Trophoblast cell (in vitro differentiated cells and primary cell): ENCODE data around the gene TMX4.

ENCODE experiments used
- DNase-seq, 2 donors: peaks; one replicate each; pipeline ENCODE4 v3.0.0-alpha.2; 2016
- H2AFZ ChIP-seq: 2 replicates; pipeline ENCODE4 v1.6.1; 2013; ENCODE audit warnings: low read length, moderate library complexity, mild to moderate bottlenecking; ENCODE audit not compliant: insufficient read depth, poor library complexity
- H2AK5ac ChIP-seq: 2 replicates; pipeline ENCODE4 v1.6.1; 2013; ENCODE audit warnings: mild to moderate bottlenecking, low read length
- H2BK120ac ChIP-seq: 2 replicates; pipeline ENCODE4 v1.6.1; 2013; ENCODE audit warnings: low read length, mild to moderate bottlenecking, moderate library complexity; ENCODE audit not compliant: insufficient read depth, poor library complexity
- H2BK12ac ChIP-seq: 2 replicates; pipeline ENCODE4 v1.6.1; 2013; ENCODE audit warnings: mild to moderate bottlenecking, low read length, moderate library complexity
- H2BK5ac ChIP-seq: 2 replicates; pipeline ENCODE4 v1.6.1; 2013; ENCODE audit warnings: low read length, low read depth, moderate library complexity, mild to moderate bottlenecking; ENCODE audit not compliant: poor library complexity
- H3K14ac ChIP-seq: 2 replicates; pipeline ENCODE4 v1.6.1; 2013; ENCODE audit warnings: mild to moderate bottlenecking, low read length
- H3K18ac ChIP-seq: 2 replicates; pipeline ENCODE4 v1.6.1; 2013; ENCODE audit warnings: mild to moderate bottlenecking, low read length
- H3K23ac ChIP-seq: 2 replicates; pipeline ENCODE4 v1.6.1; 2013; ENCODE audit warnings: low read length
- H3K27ac ChIP-seq: 2 replicates; pipeline ENCODE4 v1.5.1; 2013; ENCODE audit warnings: low read depth, mild to moderate bottlenecking, inconsistent platforms, low read length, moderate library complexity
- H3K27me3 ChIP-seq: 2 replicates; pipeline ENCODE4 v1.6.1; 2013; ENCODE audit warnings: inconsistent platforms, mild to moderate bottlenecking, low read length, moderate library complexity; ENCODE audit not compliant: insufficient read depth
- H3K36me3 ChIP-seq, 2 experiments: 1 replicate in 1 of 2; 2 replicates in 1 of 2; pipeline ENCODE4 v1.6.1; 2013; ENCODE audit warnings: low read length in 2 of 2, mild to moderate bottlenecking in 2 of 2, moderate library complexity in 1 of 2; ENCODE audit not compliant: insufficient read depth in 2 of 2, control insufficient read depth in 1 of 2
- H3K4ac ChIP-seq: 2 replicates; pipeline ENCODE4 v1.6.1; 2013; ENCODE audit warnings: low read depth, mild to moderate bottlenecking, low read length, moderate library complexity
- H3K4me1 ChIP-seq, 2 experiments: 1 replicate in 1 of 2; 2 replicates in 1 of 2; pipeline ENCODE4 v1.6.1; 2013; ENCODE audit warnings: low read length in 2 of 2, mild to moderate bottlenecking in 2 of 2, moderate library complexity in 1 of 2; ENCODE audit not compliant: insufficient read depth in 2 of 2, control insufficient read depth in 1 of 2
- H3K4me2 ChIP-seq: 2 replicates; pipeline ENCODE4 v1.6.1; 2013; ENCODE audit warnings: inconsistent platforms, mild to moderate bottlenecking, low read length, moderate library complexity
- H3K4me3 ChIP-seq: 2 replicates; pipeline ENCODE4 v1.5.1; 2013; ENCODE audit warnings: mild to moderate bottlenecking, low read depth, low read length, inconsistent platforms
- H3K79me1 ChIP-seq: one replicate; pipeline ENCODE4 v1.6.1; 2013; ENCODE audit warnings: low read length
- H3K79me2 ChIP-seq: 2 replicates; pipeline ENCODE4 v1.6.1; 2013; ENCODE audit warnings: low read length, mild to moderate bottlenecking; ENCODE audit not compliant: control insufficient read depth, insufficient read depth, poor library complexity
- H3K9ac ChIP-seq: 2 replicates; pipeline ENCODE4 v1.6.1; 2013; ENCODE audit warnings: mild to moderate bottlenecking, low read length
- H3K9me3 ChIP-seq: 2 replicates; pipeline ENCODE4 v1.6.1; 2013; ENCODE audit warnings: low read depth, mild to moderate bottlenecking, control low read depth, inconsistent platforms, low read length; ENCODE audit not compliant: insufficient read depth
- H4K12ac ChIP-seq: 2 replicates; pipeline ENCODE4 v1.6.1; 2013; ENCODE audit warnings: low read depth, mild to moderate bottlenecking, low read length, moderate library complexity
- H4K8ac ChIP-seq: 2 replicates; pipeline ENCODE4 v1.6.1; 2013; ENCODE audit warnings: low read depth, mild to moderate bottlenecking, low read length, moderate library complexity
- H4K91ac ChIP-seq: one replicate; pipeline ENCODE4 v1.6.1; 2013; ENCODE audit warnings: low read depth, mild to moderate bottlenecking, low read length, moderate library complexity
- WGBS: extraction: QIAGEN DNeasy Blood & Tissue Kit; methylation state at CpG from one replicate; pipeline ENCODE4 v1.1.7; 2013; ENCODE audit warnings: missing lambda C conversion rate; ENCODE audit not compliant: insufficient read length, insufficient coverage; ENCODE audit errors: extremely low coverage; 5-methylcytosine and 5-hydroxymethylcytosine counted together

Gene TMX4

GRCh38 chr20:8019998-8020247, 362 bp upstream of the TMX4 start:
- Histone ChIP-seq H2BK12ac (no peak overlapping the region), H2BK120ac (no peak overlapping the region), H3K27ac (no peak overlapping the region), H3K79me1 (peaks cover 6% of the 10 kb centered on the region), H3K23ac (no peak overlapping the region), H2AFZ (no peak overlapping the region), H3K14ac (no peak overlapping the region), H4K12ac (no peak overlapping the region), H3K4ac (no peak overlapping the region), H3K27me3 (no peaks in the 10 kb centered on the region), H3K4me1 (no peaks in the 10 kb centered on the region), H3K9me3 (no peaks in the 10 kb centered on the region), H3K9ac (no peak overlapping the region), H3K79me2 (peaks cover 5% of the 10 kb centered on the region), H2AK5ac (no peak overlapping the region), H3K4me3 (no peak overlapping the region), H2BK5ac (no peak overlapping the region), H4K91ac (no peak overlapping the region), H3K36me3 (no peaks in the 10 kb centered on the region), H4K8ac (no peak overlapping the region), H3K4me2 (peak overlapping the region; percentile 93), H3K18ac (no peak overlapping the region)
- no CpG with 5 or more reads among the region's 3 CpGs for WGBS
- DNase-seq, result no peak

DNA sequence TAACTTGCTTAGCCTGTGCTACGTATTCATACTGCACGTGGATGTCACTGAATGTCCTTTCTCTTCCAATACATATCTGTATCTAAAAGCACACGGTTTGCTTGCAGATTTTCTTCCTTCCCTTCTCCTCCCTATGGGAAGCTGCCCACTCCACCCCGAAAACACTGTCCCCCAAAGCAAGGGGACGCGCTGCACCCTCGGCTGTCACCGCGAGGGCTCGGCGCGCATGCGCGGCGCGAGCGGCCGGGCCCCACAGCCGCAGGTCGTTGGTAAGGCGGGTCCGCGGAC, 659 bp downstream of the TMX4 start:
- peaks cover 6% of the 10 kb centered on the region for H3K79me1 ChIP-seq
- H3K23ac ChIP-seq, result no peak overlapping the region
- peak overlapping the region; percentile 60 for H3K4ac ChIP-seq
- no peaks in the 10 kb centered on the region for H3K9me3 ChIP-seq
- peak overlapping the region; percentile 87 for H4K12ac ChIP-seq
- peak overlapping the region; percentile 94 for H2BK120ac ChIP-seq
- H3K4me3 ChIP-seq, result peak overlapping the region; percentile 92
- H3K18ac ChIP-seq, result peak overlapping the region; percentile 83
- WGBS, result no CpG with 5 or more reads among the region's 23 CpGs
- peak overlapping the region; percentile 61 for H4K8ac ChIP-seq
- H2AFZ ChIP-seq, result peak overlapping the region; percentile 89
- no peaks in the 10 kb centered on the region for H3K4me1 ChIP-seq
- peak overlapping the region; percentile 86 for H3K27ac ChIP-seq
- peak overlapping the region; percentile 91 for H4K91ac ChIP-seq
- peak overlapping the region; percentile 93 for H3K4me2 ChIP-seq
- peak overlapping the region; percentile 91 for H2BK5ac ChIP-seq
- H2AK5ac ChIP-seq, result no peak overlapping the region
- H2BK12ac ChIP-seq, result no peak overlapping the region
- no peaks in the 10 kb centered on the region for H3K27me3 ChIP-seq
- peak overlapping the region; percentile 93 for H3K14ac ChIP-seq
- peak overlapping the region; percentile 92 for H3K9ac ChIP-seq
- DNase-seq, result peak in 1 of 2 donors; percentile 66
- peaks cover 5% of the 10 kb centered on the region for H3K79me2 ChIP-seq
- H3K36me3 ChIP-seq, result no peaks in the 10 kb centered on the region

- Histone ChIP-seq H4K91ac (no peak overlapping the region), H3K4ac (no peak overlapping the region), H3K4me1 (no peaks in the 10 kb centered on the region), H3K9ac (no peak overlapping the region), H2AK5ac (no peak overlapping the region), H2BK5ac (no peak overlapping the region), H3K79me2 (no peaks in the 10 kb centered on the region), H3K27me3 (no peaks in the 10 kb centered on the region), H3K4me3 (no peak overlapping the region), H3K36me3 (no peaks in the 10 kb centered on the region), H3K14ac (no peak overlapping the region), H4K12ac (no peak overlapping the region), H3K4me2 (no peak overlapping the region), H2AFZ (no peak overlapping the region), H3K9me3 (no peaks in the 10 kb centered on the region), H2BK120ac (no peak overlapping the region), H3K23ac (no peak overlapping the region), H4K8ac (no peak overlapping the region), H2BK12ac (no peak overlapping the region), H3K79me1 (no peaks in the 10 kb centered on the region), H3K27ac (no peak overlapping the region), H3K18ac (no peak overlapping the region)
- no CpG with 5 or more reads among the region's 1 CpG for WGBS
- DNase-seq, result no peak
Observed at GRCh38 chr20:8012724-8013123, 6.8 kb downstream of the TMX4 start.

DNA sequence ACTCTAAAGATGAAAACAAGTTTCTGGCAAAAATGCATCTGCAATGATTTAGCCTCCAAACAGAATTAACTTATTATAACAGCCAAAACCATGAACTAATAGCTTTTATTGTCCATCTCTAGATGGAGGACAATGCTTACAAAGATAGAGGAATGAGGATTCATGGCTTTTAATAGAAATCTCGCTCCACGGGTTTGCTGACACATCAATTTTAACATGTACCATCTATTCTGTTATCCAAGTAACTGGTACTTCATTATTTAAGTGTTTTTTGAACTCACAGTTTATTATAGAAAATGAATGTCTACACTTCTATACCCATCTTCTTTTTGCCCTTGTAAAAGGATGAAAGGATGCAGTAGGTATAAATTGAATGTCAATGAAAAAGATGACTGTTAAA, 10.8 kb downstream of the TMX4 start:
- H2AFZ ChIP-seq, result no peak overlapping the region
- H3K4me2 ChIP-seq, result no peak overlapping the region
- DNase-seq, result no peak
- no peak overlapping the region for H3K14ac ChIP-seq
- no peak overlapping the region for H3K9ac ChIP-seq
- no peaks in the 10 kb centered on the region for H3K79me2 ChIP-seq
- no peak overlapping the region for H3K4me3 ChIP-seq
- H2BK5ac ChIP-seq, result no peak overlapping the region
- no peaks in the 10 kb centered on the region for H3K4me1 ChIP-seq
- no peak overlapping the region for H3K4ac ChIP-seq
- no peak overlapping the region for H4K91ac ChIP-seq
- H2BK12ac ChIP-seq, result no peak overlapping the region
- no peak overlapping the region for H2AK5ac ChIP-seq
- no peak overlapping the region for H3K27ac ChIP-seq
- H3K23ac ChIP-seq, result no peak overlapping the region
- WGBS, result no CpG with 5 or more reads among the region's 2 CpGs
- no peak overlapping the region for H2BK120ac ChIP-seq
- no peak overlapping the region for H4K12ac ChIP-seq
- H3K27me3 ChIP-seq, result no peaks in the 10 kb centered on the region
- no peaks in the 10 kb centered on the region for H3K79me1 ChIP-seq
- H4K8ac ChIP-seq, result no peak overlapping the region
- no peaks in the 10 kb centered on the region for H3K9me3 ChIP-seq
- H3K36me3 ChIP-seq, result no peaks in the 10 kb centered on the region
- no peak overlapping the region for H3K18ac ChIP-seq

- H3K23ac ChIP-seq, result no peak overlapping the region
- H3K27ac ChIP-seq, result no peak overlapping the region
- H3K36me3 ChIP-seq, result no peaks in the 10 kb centered on the region
- H3K18ac ChIP-seq, result no peak overlapping the region
- H4K91ac ChIP-seq, result no peak overlapping the region
- WGBS, result 100% methylated on average over 1 of the region's 1 CpG
- no peak overlapping the region for H3K4me2 ChIP-seq
- H3K79me1 ChIP-seq, result no peaks in the 10 kb centered on the region
- no peaks in the 10 kb centered on the region for H3K79me2 ChIP-seq
- H2BK5ac ChIP-seq, result no peak overlapping the region
- H2AFZ ChIP-seq, result no peak overlapping the region
- no peak overlapping the region for H2BK12ac ChIP-seq
- no peaks in the 10 kb centered on the region for H3K27me3 ChIP-seq
- H4K12ac ChIP-seq, result no peak overlapping the region
- no peak overlapping the region for H3K4me3 ChIP-seq
- H3K9me3 ChIP-seq, result no peaks in the 10 kb centered on the region
- H3K4me1 ChIP-seq, result no peaks in the 10 kb centered on the region
- no peak overlapping the region for H3K14ac ChIP-seq
- H2AK5ac ChIP-seq, result no peak overlapping the region
- H3K9ac ChIP-seq, result no peak overlapping the region
- DNase-seq, result no peak
- H2BK120ac ChIP-seq, result no peak overlapping the region
- H3K4ac ChIP-seq, result no peak overlapping the region
- no peak overlapping the region for H4K8ac ChIP-seq
Observed at GRCh38 chr20:8007490-8007889, 12.1 kb downstream of the TMX4 start.
